GM23338 (cell line): ENCODE data around the gene RIN3. TPM values are rescaled to one million over a fixed set of nuclear protein-coding genes. Genes with fewer than 3 reads are reported as not detected.

Experiments used
- ATAC-seq: fragments of 200-7000 bp; cut with Tn5 transposase; 3 replicates; pipeline ENCODE4 v1.9.1; 2020
- DNase-seq: peaks from one replicate; pipeline ENCODE4 v3.0.0-alpha.2; 2015; ENCODE audit warnings: low spot score
- H2AFZ ChIP-seq: fragments of 200-600 bp; sonication (generic); 2 replicates; pipeline ENCODE4 v1.8.0; 2016; ENCODE audit warnings: antibody characterized with exemption, mild to moderate bottlenecking, moderate library complexity
- H3F3A ChIP-seq: fragments of 200-600 bp; sonication (generic); replicated peaks from 2 replicates; pipeline ENCODE4 v1.8.0; 2017; ENCODE audit warnings: antibody characterized with exemption, mixed run types, low read depth
- H3K27ac ChIP-seq: fragments of 200-600 bp; sonication (generic); 2 replicates; pipeline ENCODE4 v1.6.1; 2016; ENCODE audit warnings: low read depth
- H3K27me3 ChIP-seq: fragments of 200-600 bp; sonication (generic); 2 replicates; pipeline ENCODE4 v1.8.0; 2016; ENCODE audit warnings: mild to moderate bottlenecking, mixed run types, moderate library complexity; ENCODE audit not compliant: insufficient read depth
- H3K36me3 ChIP-seq: fragments of 200-600 bp; sonication (generic); 2 replicates; pipeline ENCODE4 v1.8.0; 2016; ENCODE audit warnings: mild to moderate bottlenecking; ENCODE audit not compliant: insufficient read depth
- H3K4me1 ChIP-seq: fragments of 200-600 bp; sonication (generic); 2 replicates; pipeline ENCODE4 v1.8.0; 2016; ENCODE audit warnings: mild to moderate bottlenecking, moderate library complexity; ENCODE audit not compliant: insufficient read depth
- H3K4me2 ChIP-seq: fragments of 200-600 bp; sonication (generic); 2 replicates; pipeline ENCODE4 v1.7.1; 2017; ENCODE audit warnings: mixed run types
- H3K4me3 ChIP-seq: fragments of 200-600 bp; sonication (generic); 2 replicates; pipeline ENCODE4 v1.6.1; 2016; ENCODE audit warnings: mixed run types
- H3K79me2 ChIP-seq: fragments of 200-600 bp; sonication (generic); replicated peaks from 2 replicates; pipeline ENCODE4 v1.8.0; 2017; ENCODE audit warnings: mild to moderate bottlenecking; ENCODE audit not compliant: insufficient read depth
- H3K9me2 ChIP-seq: fragments of 200-600 bp; sonication (generic); 2 replicates; pipeline ENCODE4 v1.8.0; 2017; ENCODE audit not compliant: insufficient read depth
- H4K20me1 ChIP-seq: fragments of 200-600 bp; sonication (generic); replicated peaks from 2 replicates; pipeline ENCODE4 v1.8.0; 2017; ENCODE audit warnings: mild to moderate bottlenecking; ENCODE audit not compliant: insufficient read depth
- H3K27ac Mint-ChIP-seq: 2 replicates; pipeline ENCODE4 v1.8.0; 2020; ENCODE audit warnings: inconsistent platforms, mild to moderate bottlenecking, moderate library complexity, mixed read lengths
- H3K27me3 Mint-ChIP-seq: 3 replicates; pipeline ENCODE4 v1.8.0; 2022; ENCODE audit warnings: low read depth, mild to moderate bottlenecking, moderate library complexity, mixed read lengths, inconsistent platforms; ENCODE audit not compliant: insufficient read depth, poor library complexity
- H3K36me3 Mint-ChIP-seq: 3 replicates; pipeline ENCODE4 v1.8.0; 2021; ENCODE audit warnings: low read depth, mild to moderate bottlenecking, inconsistent platforms, moderate library complexity, mixed read lengths
- H3K4me1 Mint-ChIP-seq: 3 replicates; pipeline ENCODE4 v1.8.0; 2020; ENCODE audit warnings: mild to moderate bottlenecking, inconsistent platforms, mixed read lengths
- H3K4me3 Mint-ChIP-seq: 3 replicates; pipeline ENCODE4 v1.8.0; 2021; ENCODE audit warnings: moderate library complexity, mild to moderate bottlenecking, inconsistent platforms, mixed read lengths
- H3K9me3 Mint-ChIP-seq: 3 replicates; pipeline ENCODE4 v1.8.0; 2020; ENCODE audit warnings: moderate library complexity, mild to moderate bottlenecking, inconsistent platforms, mixed read lengths
- CREB1 ChIP-seq: fragments of 250-450 bp; sonication (Bioruptor Pico); IDR thresholded peaks from 2 replicates; pipeline ENCODE4 v1.5.0; 2020; ENCODE audit warnings: low read depth, mild to moderate bottlenecking, moderate library complexity
- CTCF ChIP-seq, 2 experiments: fragments of 200-600 bp in 1 of 2; sonication (generic) in 1 of 2; conservative IDR thresholded peaks; 2 replicates each; pipeline versions ENCODE4 v1.5.1 to v1.6.1; 2016 to 2017; ENCODE audit warnings: antibody characterized with exemption in 2 of 2, low read depth in 2 of 2, mild to moderate bottlenecking in 2 of 2, moderate library complexity in 1 of 2
- ETS1 ChIP-seq: IDR thresholded peaks from 2 replicates; pipeline ENCODE4 v1.6.1; 2016; ENCODE audit warnings: antibody characterized with exemption
- EZH2 ChIP-seq: fragments of 200-600 bp; sonication (generic); IDR thresholded peaks from one replicate; pipeline ENCODE4 v1.8.0; 2017; ENCODE audit warnings: antibody characterized with exemption, mild to moderate bottlenecking, low read depth; ENCODE audit not compliant: unreplicated experiment
- POLR2AphosphoS5 ChIP-seq: IDR thresholded peaks from 2 replicates; pipeline ENCODE4 v1.6.1; 2016; ENCODE audit warnings: antibody characterized with exemption, low read depth
- ZNF114 ChIP-seq: fragments of 250-450 bp; sonication (Bioruptor Pico); IDR thresholded peaks from 2 replicates; pipeline ENCODE4 v1.5.0; 2020; ENCODE audit warnings: mild to moderate bottlenecking, moderate library complexity
- ZNF331 ChIP-seq: fragments of 250-450 bp; sonication (Bioruptor Pico); IDR thresholded peaks from 2 replicates; pipeline ENCODE4 v1.5.0; 2020; ENCODE audit warnings: low read depth, mild to moderate bottlenecking, moderate library complexity
- polyA plus RNA-seq: library from polyadenylated mRNA; unstranded; fragments of >200 nt; fragmentation: Nextera tagmentation; extraction: Ambion mirVana; gene quantifications from 2 replicates; pipeline ENCODE4 v1.2.1, GENCODE V29; 2016
- total RNA-seq: library from RNA; depleted of rRNA; stranded (reverse); fragments of >200 nt; shearing (Covaris generic); gene quantifications from 2 replicates; pipeline ENCODE4 v1.2.3, GENCODE V29; 2014
- TF ChIP-seq, protein P1 (sequence below): fragments of 250-450 bp; sonication (Bioruptor Pico); IDR thresholded peaks from 2 replicates; pipeline ENCODE4 v1.5.0; 2020; ENCODE audit warnings: mild to moderate bottlenecking, moderate library complexity

RIN3 gene
- total and polyA plus RNA-seq, 2 experiments from 2014 or later: 0.97 to 1.5 TPM

GRCh38 chr14:92572050-92572449, 58.5 kb downstream of the RIN3 start:
- Mint-ChIP-seq H3K36me3 (0 out of 3 replicates have a peak, but pooled peaks cover 3% of the 10 kb centered on the region), H3K4me1 (peaks cover 14% of the 10 kb centered on the region), H3K4me3 (no peak overlapping the region), H3K27ac (no peak overlapping the region), H3K9me3 (peaks cover 6% of the 10 kb centered on the region; the same call in 2 of the 3 replicates), H3K27me3 (peaks cover 16% of the 10 kb centered on the region)
- Histone ChIP-seq H4K20me1 (no peaks in the 10 kb centered on the region), H3K79me2 (no peaks in the 10 kb centered on the region), H3K9me2 (0 out of 2 replicates have a peak, but pooled peaks cover 10% of the 10 kb centered on the region), H3K36me3 (no peaks in the 10 kb centered on the region), H3K27me3 (no peaks in the 10 kb centered on the region), H3K4me1 (peaks cover 17% of the 10 kb centered on the region), H3F3A (no peaks in the 10 kb centered on the region), H3K4me3 (no peak overlapping the region), H2AFZ (no peak overlapping the region), H3K4me2 (no peak overlapping the region), H3K27ac (no peak overlapping the region)
- no peak for DNase-seq
- ATAC-seq: no peak
- TF ChIP-seq CTCF (conservative IDR thresholded peaks at IDR 0.05; ENCODE audit: low read depth in 2 of 2) (no peak), POLR2AphosphoS5 (no peak)

GRCh38 chr14:92573761-92574498, 60.3 kb downstream of the RIN3 start:
- no peak overlapping the region for H3K4me3 Mint-ChIP-seq
- no peaks in the 10 kb centered on the region for H3K9me3 Mint-ChIP-seq
- TF ChIP-seq CTCF (conservative IDR thresholded peaks at IDR 0.05; ENCODE audit: low read depth in 2 of 2) (no peak), ZNF331 (CRISPR knock-in tag) (no peak), ETS1 (no peak), POLR2AphosphoS5 (no peak), CREB1 (CRISPR knock-in tag) (no peak), EZH2 (no peak), ZNF114 (CRISPR knock-in tag) (no peak)
- TF ChIP-seq, protein P1, sequence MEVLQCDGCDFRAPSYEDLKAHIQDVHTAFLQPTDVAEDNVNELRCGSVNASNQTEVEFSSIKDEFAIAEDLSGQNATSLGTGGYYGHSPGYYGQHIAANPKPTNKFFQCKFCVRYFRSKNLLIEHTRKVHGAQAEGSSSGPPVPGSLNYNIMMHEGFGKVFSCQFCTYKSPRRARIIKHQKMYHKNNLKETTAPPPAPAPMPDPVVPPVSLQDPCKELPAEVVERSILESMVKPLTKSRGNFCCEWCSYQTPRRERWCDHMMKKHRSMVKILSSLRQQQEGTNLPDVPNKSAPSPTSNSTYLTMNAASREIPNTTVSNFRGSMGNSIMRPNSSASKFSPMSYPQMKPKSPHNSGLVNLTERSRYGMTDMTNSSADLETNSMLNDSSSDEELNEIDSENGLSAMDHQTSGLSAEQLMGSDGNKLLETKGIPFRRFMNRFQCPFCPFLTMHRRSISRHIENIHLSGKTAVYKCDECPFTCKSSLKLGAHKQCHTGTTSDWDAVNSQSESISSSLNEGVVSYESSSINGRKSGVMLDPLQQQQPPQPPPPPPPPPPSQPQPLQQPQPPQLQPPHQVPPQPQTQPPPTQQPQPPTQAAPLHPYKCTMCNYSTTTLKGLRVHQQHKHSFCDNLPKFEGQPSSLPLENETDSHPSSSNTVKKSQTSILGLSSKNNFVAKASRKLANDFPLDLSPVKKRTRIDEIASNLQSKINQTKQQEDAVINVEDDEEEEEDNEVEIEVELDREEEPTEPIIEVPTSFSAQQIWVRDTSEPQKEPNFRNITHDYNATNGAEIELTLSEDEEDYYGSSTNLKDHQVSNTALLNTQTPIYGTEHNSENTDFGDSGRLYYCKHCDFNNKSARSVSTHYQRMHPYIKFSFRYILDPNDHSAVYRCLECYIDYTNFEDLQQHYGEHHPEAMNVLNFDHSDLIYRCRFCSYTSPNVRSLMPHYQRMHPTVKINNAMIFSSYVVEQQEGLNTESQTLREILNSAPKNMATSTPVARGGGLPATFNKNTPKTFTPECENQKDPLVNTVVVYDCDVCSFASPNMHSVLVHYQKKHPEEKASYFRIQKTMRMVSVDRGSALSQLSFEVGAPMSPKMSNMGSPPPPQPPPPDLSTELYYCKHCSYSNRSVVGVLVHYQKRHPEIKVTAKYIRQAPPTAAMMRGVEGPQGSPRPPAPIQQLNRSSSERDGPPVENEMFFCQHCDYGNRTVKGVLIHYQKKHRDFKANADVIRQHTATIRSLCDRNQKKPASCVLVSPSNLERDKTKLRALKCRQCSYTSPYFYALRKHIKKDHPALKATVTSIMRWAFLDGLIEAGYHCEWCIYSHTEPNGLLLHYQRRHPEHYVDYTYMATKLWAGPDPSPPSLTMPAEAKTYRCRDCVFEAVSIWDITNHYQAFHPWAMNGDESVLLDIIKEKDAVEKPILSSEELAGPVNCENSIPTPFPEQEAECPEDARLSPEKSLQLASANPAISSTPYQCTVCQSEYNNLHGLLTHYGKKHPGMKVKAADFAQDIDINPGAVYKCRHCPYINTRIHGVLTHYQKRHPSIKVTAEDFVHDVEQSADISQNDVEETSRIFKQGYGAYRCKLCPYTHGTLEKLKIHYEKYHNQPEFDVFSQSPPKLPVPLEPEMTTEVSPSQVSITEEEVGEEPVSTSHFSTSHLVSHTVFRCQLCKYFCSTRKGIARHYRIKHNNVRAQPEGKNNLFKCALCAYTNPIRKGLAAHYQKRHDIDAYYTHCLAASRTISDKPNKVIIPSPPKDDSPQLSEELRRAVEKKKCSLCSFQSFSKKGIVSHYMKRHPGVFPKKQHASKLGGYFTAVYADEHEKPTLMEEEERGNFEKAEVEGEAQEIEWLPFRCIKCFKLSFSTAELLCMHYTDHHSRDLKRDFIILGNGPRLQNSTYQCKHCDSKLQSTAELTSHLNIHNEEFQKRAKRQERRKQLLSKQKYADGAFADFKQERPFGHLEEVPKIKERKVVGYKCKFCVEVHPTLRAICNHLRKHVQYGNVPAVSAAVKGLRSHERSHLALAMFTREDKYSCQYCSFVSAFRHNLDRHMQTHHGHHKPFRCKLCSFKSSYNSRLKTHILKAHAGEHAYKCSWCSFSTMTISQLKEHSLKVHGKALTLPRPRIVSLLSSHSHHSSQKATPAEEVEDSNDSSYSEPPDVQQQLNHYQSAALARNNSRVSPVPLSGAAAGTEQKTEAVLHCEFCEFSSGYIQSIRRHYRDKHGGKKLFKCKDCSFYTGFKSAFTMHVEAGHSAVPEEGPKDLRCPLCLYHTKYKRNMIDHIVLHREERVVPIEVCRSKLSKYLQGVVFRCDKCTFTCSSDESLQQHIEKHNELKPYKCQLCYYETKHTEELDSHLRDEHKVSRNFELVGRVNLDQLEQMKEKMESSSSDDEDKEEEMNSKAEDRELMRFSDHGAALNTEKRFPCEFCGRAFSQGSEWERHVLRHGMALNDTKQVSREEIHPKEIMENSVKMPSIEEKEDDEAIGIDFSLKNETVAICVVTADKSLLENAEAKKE (CRISPR knock-in tag): no peak

More at GRCh38 chr14:92573761-92574498, 60.3 kb downstream of the RIN3 start:
- Histone ChIP-seq H3K27me3 (no peaks in the 10 kb centered on the region), H4K20me1 (no peaks in the 10 kb centered on the region), H3K36me3 (no peaks in the 10 kb centered on the region), H3K4me3 (no peak overlapping the region), H3F3A (no peaks in the 10 kb centered on the region), H3K79me2 (no peaks in the 10 kb centered on the region), H3K9me2 (0 out of 2 replicates have a peak, but pooled peaks cover 10% of the 10 kb centered on the region), H3K4me1 (peaks cover 17% of the 10 kb centered on the region), H3K27ac (no peak overlapping the region), H2AFZ (peak overlapping the region; percentile 66; the same call in 1 of the 2 replicates), H3K4me2 (peak overlapping the region; percentile 46)
- peak; percentile 81 for ATAC-seq
- H3K27me3 Mint-ChIP-seq: peaks cover 10% of the 10 kb centered on the region
- H3K27ac Mint-ChIP-seq: no peak overlapping the region
- H3K4me1 Mint-ChIP-seq: peaks cover 14% of the 10 kb centered on the region
- H3K36me3 Mint-ChIP-seq: no peaks in the 10 kb centered on the region
- peak; percentile 40 for DNase-seq
